KG1 (cell line): Measurements from ENCODE around the gene HSF2BP.
A peak's percentile ranks its signal among the peaks of the same experiment; 100 is the strongest.
"Not testable (repeated sequence)": the region's sequence is repeated elsewhere in the genome, so short reads cannot be mapped to it uniquely, and the experiment has no call there.

ENCODE experiments used
- DNase-seq: peaks from one replicate; lab custom pipeline; 2025; lab: John Stamatoyannopoulos, UW

Gene HSF2BP

DNA sequence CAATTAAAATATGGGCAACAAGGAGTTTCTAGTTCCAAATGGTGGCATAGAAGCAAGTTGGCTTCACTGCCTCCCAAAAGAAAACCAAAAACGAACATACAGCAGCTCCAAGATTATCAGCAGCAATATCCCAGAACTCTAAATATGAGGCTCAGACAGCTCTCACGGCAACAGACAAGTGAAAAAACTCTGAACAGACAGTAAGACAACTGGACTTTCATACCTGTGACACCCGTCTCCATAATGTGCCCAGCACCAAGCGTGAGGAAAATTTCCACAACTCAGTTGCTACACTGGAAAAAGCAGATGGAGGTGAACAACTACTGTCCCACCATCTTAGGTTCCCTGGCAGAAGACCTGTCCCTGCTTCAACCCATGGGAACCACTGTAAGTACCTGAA lies 39.9 kb downstream of the HSF2BP start:
- no peak for DNase-seq

DNA sequence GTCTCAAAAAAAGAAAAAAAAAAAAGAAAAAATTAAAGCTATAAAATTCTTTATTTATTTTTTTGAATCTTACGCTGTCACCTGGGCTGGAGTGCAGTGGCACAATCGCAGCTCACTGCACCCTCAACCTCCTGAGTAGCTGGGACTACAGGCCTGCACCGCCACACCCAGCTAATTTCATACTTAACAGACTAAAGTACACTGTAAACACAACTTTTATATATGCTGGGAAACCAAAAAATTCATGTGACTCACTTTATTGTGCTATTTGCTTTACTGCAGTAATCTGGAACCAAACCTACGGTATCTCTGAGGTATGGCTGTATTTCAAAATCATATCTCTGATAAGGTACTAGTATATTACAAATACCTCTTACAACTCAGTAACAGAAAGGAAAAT lies 40.3 kb downstream of the HSF2BP start:
- DNase-seq = no peak

DNA sequence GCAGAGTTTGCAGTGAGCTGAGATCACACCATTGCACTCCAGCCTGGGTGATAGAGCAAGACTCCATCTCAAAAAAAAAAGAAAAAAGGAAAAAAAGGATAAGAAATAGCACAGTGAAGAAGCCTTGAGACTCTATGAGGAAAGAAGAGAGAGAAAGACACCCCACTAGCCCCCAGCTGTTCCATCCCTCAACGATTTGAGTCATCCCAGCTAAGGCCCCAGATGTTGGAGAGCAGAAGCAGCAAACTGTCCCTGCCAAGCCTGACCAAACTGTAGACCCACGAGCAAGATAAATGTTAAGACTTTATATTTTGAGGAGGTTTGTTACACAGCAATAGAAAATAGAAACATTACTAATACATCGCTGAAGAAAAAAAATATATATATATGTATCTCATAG lies 42.4 kb downstream of the HSF2BP start:
- DNase-seq = not testable (repeated sequence)

DNA sequence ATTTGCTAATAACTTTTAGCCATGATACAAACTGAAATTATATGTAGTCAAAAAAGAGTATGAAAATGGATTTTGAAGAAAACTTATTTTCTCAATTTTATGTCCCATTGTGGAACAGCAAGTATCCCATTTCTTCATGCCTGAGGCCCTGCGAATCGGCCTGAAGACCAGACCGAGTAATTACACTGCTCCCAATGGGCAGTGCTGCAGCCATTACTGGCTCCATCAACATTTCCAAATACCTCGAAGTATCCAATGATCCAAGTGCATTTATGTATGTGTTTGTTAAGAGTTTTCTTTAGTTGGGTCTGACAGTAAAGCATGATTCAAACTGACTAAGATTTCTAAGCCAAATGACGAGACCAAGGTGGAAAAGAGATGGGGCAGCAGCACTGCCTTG lies 44.4 kb downstream of the HSF2BP start:
- no peak for DNase-seq

GRCh38 chr21:43613755-43614638 lies 45.3 kb downstream of the HSF2BP start:
- DNase-seq = no peak

GRCh38 chr21:43611598-43612369 lies 47.5 kb downstream of the HSF2BP start:
- DNase-seq = peak; percentile 19

GRCh38 chr21:43609501-43610340 lies 49.6 kb downstream of the HSF2BP start:
- no peak for DNase-seq

DNA sequence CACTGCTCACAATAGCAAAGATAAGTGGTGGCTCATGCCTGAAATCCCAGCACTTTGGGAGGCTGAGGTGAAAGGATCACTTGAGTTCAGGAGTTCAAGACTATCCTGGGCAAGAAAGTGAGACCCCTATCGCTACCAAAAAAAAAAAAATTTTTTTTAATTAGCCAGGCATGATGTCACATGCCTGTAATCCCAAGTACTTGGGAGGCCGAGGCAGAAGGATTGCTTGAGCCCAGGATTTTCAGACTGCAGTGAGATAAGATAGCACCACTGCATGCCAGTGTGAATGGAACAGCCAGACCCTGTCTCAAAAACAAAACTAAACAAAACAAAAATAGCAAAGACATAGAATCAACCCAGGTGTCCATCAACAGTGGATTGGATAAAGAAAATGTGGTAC lies 50.6 kb downstream of the HSF2BP start:
- no peak for DNase-seq

- DNase-seq = peak; percentile 13
Measured at GRCh38 chr21:43608225-43608624, 51.1 kb downstream of the HSF2BP start.

- no peak for DNase-seq
Measured at GRCh38 chr21:43605320-43606215, 53.7 kb downstream of the HSF2BP start.

DNA sequence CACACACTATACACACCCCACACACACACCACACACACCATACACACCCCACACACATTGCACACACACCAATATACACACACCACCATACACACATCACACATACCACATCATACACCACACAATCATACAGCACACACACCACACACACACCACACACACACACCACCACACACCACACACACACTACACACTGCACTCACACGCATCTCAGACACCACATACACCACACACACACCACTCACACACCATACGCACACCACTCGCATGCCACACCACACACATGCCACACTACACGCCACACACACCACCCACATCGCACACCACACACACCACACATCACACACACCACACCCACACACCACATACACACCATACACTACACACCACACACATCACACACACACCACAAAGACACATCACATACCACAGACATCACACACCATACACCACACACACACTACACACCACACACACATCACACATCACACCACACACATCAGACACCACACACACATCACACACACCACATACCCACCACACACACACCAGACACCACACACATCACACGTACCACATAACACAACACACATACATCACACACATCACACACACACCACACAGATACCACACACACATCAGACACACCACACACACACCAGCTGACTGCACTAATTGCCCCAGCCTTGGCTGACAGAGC lies 54.6 kb downstream of the HSF2BP start:
- DNase-seq = no peak

- DNase-seq = no peak
Measured at GRCh38 chr21:43603641-43604504, 55.4 kb downstream of the HSF2BP start.

DNA sequence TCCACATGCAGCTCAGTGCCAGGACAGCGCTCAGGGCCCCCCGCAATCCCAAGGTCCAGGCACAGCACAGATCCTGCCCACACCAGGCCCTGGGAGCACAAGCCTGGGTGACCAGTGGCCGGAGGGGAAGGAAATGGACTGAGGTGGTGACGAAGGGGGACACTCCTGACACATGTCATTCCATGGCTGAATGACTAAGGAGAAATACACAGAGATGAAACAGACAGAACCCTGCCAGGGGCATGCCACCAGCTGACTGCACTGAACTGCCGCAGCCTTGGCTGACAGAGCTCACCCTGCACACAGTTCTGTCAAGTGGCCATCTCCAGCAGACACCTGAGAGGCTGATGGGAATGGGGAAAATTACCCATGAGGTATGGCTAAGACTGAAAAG lies 56.1 kb downstream of the HSF2BP start:
- DNase-seq = no peak

DNA sequence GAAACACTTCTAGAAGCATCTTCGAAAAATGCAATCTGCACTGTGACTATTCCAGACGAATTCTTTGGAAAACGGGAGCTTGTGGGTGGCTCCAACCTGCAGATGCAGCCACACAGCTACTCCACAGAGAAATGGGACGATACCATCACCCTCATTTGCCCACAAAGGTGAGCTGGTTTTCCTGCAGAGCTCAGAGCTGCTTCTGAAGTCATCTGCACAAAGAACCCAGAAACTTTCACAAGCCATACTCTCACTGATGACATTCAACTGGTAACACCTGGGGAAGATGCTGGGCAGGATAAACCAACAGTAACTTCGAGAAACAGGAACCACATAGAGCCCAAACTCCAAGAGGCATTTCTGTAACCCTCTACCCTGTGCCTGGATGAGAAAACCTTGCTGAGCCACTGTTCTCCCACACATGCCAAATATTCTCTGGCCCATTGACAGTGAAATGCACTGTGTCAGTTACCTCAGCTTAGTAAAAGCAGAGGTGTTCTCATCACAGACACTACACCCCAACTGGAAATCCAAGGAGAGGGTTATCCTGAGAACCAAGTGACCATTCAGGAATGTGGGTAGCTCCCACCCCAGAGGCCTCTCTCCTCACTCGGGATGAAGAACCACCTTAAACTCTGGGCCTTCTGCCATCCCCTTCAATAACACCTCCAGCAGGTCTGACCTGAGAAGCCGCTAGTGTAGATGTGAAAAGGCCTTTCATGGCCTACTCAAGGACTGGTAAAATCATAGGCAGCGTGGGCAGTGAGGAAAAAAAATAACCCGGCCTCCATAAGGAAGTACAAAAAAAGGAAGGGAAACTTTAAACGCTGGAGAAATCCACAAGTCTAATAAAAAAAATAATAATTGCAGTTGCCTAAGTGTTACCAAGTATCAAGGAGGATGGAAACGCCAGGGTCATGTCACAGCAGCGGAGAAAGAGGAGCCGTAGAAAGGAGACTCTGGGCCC lies 56.7 kb downstream of the HSF2BP start:
- no peak for DNase-seq

DNA sequence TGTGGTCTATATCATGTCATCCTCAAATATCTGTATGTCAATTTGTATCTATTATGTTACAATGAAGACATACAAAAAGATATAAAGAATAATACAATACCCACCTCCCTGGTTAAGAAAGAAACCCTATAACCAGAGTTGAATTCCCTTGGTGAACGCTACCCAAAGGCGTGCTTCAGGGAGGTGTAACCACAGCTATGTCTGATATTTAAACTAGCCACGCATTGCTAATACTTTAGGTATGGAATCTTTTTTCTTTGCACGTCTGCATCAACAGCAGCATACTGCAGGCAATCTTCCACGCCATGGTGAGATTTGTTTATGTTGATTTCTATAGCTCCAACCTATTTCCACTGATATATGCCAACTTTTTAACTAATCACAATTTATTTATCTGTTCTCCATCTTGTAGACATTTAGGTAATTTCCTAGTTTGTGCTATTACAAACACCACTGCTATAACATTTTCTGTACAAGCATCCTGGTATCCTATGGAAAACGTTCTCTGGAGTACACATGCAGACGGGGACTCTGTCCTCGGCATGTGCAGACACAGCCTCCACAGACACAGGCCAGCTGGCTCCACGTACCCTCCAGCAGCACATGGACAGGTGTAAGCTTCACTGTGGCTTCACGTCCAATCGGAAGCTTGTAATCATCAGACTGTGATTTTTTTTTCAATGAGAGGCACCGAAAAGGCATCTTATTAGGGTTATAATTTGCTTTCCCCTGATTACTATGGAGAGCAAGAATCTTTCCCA lies 58.5 kb downstream of the HSF2BP start:
- DNase-seq = no peak

- no peak for DNase-seq
Measured at GRCh38 chr21:43599728-43600127, 59.6 kb downstream of the HSF2BP start.

DNA sequence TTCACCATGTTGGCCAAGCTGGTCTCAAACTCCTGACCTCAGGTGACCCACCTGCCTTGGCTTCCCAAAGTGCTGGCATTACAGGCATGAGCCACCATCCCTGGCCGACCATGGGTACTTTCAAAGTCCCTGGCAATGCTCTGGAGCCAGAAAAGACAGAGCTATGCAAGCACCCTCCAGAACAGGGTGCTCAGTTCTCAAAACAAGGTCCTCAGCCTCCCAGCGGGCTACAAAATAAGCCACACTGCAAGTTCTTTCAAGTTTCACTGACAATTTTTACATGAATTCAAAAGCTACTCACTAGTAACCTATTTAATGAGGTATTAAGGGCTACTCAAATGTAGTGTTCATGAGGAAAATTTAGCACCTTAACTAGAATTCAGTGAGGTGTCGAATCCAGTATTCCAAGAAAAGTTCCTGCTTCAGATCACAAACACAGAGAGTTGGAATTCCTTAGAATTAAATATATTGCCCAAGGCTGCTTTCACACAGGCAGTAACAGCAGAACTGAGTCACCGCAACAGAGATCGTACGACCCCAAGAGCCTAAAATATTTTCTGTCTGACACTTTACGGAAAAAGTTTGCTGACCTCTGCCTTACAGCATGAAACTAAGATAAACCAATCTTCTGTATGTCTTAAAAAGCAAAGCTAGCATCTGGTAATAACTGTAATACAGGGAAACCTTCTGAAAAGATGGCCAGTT lies 60.7 kb downstream of the HSF2BP start:
- DNase-seq = no peak
